ENCODE data around the gene HK1.
"Not testable (repeated sequence)": the region's sequence is repeated elsewhere in the genome, so short reads cannot be mapped to it uniquely, and the experiment has no call there.

The HK1 gene

DNA sequence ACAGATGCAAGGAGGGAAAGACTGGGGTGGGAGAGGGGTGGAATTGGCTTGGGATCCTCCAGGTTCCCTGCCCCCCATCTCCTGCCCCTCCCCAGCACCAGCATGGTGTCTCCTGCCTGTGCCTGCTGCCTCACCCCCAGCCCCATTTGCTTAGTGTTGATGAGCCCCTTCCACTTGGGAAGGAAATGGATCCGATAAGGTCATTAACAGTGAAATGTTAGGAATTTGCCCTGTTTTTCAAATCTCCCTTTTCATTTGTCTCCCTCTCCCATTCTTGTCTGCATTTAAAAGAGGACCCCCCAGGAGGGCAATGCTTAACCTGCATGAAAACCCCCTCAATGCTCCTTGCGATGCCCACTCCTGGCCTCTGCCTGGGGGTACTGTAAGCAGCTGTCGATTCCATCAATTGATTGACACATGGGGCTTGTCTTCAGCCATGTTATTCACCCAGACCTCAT is 51.5 kb downstream of the HK1 start:
- DNase-seq = no peak

DNA sequence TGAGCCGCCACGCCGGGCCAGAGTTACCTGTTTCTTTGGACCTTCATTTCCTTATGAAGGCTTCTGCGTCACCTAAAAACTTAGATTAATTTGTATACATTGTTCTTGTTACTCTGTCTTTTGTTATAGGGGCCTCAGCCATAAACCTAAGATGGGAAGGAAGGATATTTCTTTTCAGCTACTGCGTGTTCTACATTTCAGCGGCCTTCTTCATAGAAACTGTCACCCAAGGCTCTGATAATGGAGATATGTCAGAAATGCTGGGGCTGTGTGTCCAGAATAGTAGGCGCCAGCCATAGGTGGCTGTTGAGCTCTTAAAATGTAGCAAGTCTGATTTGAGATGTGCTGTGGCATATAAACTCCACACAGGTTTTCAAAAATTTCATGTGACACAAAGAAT is 52.9 kb downstream of the HK1 start:
- DNase-seq = no peak

DNA sequence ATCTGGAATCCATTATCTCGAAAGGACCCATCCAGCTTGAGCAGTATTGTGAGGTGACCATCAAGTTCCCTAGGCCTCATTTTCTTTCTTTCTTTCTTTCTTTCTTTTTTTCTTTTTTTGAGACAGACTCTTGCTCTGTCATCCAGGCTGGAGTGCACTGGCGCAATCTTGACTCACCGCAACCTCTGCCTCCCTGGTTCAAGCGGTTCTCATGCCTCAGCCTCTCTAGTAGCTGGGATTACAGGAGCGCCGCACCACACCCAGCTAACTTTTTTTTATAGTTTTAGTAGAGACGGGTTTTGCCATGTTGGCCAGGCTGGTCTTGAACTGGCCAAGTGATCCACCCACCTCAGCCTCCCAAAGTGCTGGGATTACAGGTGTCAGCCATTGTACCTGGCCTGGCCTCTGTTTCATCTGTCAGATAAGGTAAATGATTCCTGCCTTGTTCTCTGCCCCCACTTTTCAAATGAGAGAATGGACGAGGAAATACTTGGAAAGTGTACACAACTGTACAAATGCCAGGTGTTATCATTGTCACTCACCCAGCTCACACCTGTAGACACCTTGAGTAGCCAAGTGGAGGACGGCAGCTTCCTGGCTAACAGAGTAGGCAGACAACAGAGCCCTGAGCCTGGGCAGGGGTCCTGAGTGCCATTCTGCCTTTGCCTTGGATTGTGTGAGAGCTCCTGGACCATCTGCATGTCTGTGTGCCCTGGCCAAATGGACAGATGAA is 54.1 kb downstream of the HK1 start:
- no peak for DNase-seq

DNA sequence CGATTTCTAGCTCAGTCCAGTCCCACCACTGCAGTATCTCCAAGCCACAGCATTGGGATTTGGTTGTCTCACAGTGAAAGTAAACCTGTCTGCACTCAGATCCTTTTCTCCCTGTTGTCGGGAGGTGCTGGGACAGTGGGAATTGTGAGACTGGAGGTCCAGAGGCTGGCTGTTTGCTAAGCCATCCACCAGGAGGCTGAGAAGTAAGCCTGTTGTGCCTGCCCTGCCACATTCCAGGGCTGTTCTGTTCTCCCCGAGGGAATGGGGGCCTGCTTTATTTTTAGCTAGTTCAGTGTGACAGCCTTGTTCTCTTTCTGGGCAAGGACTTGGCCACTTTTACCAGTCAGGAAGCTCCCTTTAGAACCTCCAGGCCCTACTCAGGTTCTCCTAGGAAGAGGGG is 54.9 kb downstream of the HK1 start:
- DNase-seq = no peak

DNA sequence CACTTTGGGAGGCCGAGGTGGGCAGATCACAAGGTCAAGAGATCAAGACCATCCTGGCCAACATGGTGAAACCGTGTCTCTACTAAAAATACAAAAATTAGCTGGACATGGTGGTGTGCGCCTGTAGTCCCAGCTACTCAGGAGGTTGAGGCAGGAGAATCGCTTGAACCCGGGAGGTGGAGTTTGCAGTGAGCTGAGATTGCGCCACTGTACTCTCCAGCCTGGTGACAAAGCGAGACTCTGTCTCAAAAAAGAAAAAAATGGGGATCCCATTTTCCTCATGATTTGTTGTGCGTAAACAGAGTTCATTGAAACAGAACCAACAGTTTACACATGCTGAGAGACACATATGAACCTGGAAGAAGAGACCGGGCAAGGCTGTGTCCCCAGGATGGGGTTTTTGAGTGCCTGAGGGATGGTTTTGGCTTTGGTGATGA is 55.6 kb downstream of the HK1 start:
- not testable (repeated sequence) for DNase-seq

DNA sequence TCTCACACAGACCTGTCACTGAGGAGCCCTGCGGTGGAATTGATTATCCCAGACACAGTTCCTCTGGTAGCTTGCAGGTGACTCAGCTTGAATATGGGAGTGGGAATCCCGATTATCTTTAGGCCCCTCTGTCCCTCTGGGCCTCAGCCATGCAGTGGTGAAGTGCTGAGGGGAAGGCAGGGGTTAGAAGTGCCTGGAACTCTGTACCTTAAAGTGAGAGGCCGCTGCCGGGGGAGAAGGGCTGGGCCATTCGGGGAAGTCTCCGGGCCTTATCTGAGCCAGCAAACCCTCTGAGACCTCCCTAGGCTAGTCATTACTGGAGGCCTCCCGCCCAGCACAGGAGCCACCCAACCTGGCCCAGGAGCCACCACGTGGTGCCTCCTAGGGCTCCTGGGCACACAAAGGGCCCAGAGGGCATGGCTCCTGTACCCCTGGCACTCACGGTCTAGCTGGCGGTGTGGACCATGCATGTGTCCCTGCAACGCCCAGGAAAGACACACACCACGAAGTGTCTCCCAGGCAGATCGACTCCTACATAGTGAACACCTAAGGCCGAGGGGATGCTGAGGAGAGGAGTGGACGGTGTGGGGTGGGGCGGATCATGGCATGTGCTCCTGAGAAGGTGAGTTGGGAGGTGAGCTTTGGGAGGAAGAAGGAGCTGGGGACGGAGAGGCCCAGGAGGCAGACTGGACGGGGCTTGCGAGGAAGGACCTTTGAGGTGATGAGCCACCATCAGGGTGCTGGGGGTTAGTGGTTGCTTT is 56.2 kb downstream of the HK1 start:
- DNase-seq = no peak

DNA sequence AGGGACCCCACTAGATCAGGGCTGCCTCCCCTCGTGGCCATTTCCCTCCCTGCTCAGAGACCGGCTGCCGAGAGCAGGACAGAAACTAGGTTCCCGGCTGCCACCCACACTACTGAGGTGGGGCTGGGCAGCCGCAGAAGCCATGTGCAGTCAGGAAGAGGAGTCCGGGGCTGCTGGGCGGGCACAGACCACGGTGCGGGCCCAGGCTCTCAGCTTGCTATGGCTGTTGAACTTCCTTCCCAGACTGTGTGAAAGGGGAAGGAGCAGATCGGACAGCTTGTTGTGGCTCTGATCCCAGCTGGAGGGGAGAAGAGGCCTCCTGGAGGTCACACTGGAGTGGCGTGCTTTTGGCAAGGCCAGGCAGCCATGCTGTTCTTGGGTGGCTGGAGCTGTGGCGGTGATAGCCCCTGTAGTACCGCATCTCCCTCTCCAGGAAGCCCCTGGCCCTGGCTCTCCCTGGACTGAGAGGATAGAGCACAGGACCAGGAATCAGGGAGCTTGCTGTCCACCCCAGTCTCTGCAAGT is 56.8 kb downstream of the HK1 start:
- no peak for DNase-seq

DNA sequence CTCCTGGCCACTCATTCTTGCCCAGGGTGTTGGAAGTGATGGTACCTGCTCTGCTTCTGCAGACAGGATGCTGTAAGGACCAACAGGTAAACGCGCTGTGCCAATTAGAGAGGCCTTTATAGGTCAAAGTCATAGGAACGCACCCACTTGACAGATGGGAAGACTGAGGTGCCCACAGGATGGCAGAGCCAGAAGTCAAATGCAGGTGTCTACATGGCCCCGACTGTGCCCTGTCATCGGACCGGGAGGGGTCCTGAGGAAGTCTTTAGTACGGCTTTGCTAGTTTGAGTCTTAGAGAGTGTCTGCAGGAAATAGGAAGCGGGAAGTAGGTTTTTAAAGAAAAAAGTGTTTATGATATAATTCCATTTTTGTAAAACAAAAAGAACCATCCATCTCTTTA is 57.3 kb downstream of the HK1 start:
- DNase-seq = no peak

DNA sequence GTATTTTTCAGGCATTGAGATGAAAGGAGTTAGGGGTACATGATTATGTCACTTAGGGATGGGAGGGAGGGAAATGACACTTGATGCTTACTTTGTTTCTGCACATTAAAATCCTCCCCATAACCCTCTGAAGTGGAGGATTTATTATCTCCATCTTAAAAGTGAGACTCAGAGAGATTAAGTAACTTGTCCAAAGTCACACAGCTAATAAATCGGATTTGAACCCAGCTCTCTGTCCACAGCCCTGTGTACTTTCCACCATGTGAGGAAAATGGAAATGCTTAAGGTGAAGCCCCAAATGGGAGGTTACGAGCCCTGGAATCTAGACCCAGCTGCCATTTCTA is 58.6 kb downstream of the HK1 start:
- no peak for DNase-seq

DNA sequence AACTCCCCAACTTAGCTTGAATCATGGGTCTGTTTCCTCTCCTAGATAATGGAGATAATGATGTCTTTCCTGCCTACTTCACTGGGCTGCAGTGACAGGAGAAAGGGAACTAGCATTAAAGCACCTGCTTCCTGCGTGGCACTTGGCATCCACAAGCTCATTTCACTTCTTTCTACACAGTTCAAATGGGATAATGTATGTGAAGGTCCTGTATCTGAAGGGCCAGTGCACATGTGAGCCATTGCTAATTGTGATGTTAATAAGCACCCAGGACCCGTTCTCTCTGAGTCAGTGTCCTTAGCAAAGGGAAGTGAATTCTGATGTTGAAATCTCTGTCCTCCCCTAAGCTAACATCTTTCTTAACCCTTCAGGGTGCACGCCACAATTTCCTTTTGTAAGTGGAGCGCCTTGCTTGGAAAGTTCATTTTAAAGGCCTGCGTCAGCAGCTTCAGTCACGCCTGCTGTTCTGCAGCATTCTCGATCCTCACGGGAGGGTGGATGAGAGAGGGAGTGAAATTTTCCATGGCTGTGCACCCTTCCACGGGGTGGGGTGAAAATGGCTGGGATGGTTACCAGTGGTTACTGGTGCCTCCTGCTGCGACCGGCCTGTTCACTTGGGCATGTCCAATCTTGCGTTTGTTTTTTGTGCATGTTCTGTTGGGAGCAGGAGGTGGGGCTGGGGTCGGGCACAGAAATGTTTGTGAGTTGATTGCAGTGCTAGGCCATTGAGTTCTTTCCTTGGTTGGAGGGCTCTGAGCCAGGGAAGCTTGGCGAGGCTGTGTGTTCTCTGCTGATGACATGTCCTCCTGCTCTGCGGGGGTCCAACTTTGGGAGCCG is 59.2 kb downstream of the HK1 start:
- peak; percentile 67 for DNase-seq

DNA sequence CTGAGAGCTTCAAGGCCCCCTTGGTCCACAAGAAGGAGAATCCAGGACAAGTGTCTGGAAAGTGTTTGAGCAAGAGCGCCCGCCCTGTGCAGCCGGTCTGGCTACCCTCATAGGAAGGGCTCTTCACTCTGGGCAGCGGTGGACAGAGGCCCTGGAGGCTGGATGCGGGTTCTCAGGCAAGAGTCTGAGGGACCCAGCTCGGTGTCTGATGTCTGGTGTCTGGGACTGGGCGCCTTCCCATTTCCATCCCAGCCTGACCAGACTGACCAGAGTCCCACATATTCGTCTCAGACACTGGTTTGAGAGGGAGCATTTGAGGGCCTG is 59.8 kb downstream of the HK1 start:
- no peak for DNase-seq

DNA sequence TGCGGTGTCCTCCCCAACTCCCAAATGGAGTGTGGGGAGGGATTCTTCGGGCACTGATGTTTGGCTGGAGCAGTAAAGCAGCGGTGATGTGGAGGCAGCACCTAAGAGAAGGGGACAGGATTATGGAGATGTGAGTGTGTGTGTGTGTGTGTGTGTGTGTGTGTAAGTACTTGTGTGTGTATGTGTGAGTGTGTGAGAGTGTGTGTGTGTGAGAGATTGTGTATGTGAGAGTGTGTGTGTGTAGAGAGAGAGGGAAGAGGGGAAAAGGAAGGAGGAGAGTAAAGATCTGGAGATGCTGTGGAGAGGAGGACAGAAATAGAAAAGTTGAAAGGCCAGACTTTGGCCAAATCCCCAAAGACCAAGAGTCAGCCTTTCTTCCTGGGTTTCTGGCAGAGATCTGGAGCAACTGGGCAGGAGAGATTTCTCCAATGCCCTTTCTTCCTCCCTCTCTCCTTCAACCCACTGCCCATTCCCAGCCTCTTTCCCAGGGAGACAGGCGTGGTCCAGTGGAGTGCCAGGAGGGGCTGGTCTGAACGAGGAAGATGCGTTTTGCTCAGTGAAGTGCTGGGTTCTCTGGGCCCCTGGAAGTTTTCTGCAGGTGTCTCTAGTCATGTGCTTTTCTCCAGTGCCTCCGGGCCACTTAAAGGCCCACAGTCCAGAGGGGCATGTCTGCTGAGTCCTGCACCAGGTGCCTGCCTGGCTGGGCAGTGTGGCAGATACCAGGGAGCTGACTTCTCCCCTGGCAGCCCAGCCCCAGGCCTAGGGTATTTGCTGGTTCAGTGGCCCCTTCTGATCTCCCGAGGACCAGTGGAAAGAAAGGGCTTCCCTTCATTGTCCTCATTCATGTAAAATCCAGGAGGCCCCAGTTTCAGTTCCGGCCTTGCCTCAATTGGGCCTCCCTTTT is 60.5 kb downstream of the HK1 start:
- DNase-seq = no peak

DNA sequence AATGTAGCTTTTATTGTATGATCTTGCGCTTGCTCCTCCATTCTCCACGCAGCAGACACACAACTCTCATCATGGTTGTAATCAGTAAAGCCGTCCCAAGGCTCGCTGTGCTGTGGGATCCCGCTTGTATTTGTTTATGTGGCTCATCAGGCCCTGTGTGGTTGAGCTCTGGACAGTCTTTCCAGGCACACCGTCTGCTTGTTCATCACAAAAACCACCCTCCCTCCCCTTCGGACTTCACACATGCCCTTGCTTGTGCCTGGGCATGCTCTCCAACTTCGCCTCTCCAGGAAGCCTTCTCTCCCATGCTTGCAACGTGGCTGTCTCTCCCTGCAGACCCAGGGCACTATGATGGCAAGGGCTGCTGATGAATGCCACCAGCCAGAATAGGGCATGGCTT is 62.4 kb downstream of the HK1 start:
- no peak for DNase-seq

DNA sequence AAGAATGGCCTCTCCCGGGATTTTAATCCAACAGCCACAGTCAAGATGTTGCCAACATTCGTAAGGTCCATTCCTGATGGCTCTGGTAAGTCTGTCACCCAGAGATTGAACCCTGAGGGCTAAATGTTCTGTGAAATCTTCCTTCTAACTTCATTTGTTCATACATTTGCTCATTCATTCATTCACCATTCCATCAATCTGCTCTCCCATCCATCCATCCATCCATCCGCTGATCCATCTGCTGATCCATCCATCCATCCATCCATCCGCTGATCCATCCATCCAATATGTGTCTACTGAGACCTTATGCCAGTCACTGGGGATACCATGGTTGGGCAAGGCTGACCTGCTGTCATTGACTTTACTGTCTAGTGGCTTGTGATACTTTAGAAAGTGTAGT is 65.6 kb downstream of the HK1 start:
- DNase-seq = no peak

DNA sequence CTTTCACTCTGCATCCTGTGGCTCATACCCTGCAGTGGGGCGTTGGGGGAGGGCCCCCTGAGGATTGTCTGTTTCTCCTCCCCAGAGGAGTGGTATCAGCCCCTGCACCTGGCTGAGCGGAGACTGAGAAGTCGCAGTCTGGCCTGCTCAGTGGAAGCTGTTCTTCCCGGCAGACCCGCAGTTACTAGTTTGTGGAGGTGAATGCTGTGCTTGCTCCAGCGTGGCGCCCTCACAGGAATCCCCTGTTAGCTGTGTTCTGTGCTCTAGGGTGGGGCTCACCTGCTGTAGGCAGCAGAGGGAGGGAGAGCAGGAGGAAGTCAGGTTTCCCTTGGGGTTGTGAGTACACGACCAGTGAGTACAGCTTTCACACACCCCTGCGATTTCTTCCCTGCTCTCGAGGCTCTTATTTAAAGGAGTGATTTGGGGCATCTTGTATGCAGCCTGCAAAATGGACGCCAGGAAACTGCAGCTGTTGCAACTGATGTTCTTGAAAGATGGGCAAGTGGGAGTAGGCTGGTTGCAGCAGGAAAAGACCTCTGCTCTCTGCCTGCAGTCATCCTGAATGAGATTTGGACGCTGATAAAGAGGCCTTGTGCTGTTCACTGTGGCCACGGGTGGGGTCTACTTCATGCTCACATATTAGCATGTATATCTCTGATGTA is 66.4 kb downstream of the HK1 start:
- no peak for DNase-seq

DNA sequence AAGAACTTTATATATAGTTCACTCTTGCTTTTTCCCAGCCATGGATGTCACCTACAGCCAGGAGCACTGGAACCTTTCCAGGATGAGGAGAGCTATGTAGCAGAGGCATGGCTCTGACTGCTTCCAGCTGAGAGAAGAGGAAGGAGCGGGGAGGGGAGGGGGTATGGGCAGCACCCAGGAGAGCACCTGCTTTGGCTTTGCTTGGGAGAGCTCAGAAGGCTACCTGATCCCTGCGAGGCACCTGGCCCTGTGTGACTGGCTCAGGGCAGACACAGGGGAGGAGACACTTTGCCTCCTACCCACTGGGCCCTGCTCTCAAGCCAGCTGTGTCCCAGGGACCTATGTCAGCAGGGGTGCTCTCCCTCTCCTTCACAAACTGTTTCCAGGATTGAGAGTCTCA is 67.1 kb downstream of the HK1 start:
- no peak for DNase-seq

DNA sequence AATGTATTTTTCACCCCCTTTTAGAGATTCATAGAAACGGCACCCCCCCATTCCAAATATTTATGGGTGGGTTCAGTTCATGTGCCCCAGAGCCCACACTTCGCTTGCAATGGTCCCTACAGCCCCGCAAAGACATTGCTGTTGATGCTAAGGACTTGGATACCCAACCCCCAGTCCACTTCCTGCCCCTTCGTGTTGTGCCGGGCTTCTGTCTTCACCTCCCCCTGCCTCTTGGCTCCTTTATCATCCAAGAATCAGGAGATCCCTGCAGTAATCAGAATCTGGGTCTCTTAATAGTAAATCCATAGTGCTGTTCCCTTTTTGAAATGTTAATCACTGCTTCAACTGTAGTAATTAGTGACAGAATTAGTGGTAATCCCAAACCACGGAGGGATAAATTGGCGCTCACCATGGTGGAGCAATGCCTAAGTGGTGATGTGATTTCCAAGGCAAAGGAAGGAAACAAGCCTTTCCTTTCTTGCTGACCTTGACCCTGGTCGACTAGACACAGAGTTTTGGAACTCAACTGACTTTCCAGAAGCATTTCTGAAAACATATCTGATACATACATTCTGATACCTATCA is 67.7 kb downstream of the HK1 start:
- DNase-seq = no peak

DNA sequence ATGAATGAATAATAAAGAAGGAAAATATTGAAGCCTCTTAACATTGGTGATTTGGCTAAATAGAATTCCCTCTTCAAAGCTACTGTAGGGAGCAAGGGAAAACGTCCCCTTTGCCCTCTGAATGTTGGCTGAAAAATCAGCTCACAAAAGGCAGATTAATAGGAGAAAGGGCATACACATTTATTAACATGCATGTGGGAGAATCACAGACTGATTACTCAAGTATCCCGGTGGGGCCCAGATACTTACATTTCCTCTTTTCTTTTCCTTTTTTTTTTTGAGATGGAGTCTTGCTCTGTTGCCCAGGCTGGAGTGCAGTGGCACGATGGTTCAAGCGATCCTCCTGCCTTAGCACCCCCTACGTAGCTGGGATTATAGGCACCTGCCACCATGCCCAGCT is 68.5 kb downstream of the HK1 start:
- no peak for DNase-seq

DNA sequence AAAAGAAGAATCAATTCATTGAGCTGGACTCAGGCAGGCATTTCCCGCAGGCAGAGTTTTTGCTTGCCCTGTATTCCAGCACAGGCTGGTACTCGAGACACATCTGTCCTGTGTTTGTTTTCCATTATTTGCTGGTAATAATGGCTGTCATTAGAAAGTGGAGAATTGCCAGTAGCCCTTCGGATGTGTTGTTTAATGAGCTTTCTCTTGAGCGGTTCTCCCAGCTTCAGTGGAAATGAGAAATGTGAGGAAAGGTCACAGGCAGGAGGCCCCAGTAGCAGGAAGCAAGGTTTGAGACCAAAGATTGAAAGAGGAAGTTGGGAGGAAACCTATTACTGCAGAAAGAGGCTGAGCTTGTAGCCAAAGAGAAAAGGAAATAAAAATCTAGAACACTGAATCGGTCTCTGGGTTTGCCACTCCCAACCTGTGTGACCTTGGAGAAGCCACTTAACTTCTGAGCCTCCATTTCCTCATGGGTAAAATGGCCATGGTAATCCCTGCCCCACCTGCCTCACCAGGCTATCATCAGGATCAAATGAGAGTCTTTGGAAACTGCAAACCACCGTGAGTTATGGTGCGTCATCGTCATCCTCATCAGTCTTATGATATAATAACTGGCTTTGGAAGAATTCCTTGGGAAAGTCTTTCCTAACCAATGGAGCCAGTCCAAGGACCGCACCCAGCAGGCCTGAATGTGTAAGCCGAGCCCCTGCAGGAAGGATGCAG is 70.7 kb downstream of the HK1 start:
- peak; percentile 41 for DNase-seq

DNA sequence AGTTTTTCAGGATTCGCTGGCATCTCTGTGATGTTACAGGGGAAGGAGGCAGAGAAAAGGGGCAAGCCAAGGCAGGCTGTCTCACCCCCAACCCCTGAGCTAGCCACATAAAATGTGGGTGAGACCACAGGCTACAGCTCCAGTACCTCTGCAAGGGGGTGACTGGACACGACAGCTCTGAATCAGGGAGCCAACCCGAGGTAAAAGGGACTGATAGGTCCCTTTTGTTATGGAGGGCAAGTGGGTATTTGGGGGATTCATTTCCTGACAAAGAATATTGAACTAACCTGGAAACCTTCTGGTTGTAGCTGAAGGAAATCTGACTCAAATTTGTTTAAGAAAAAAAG is 71.2 kb downstream of the HK1 start:
- DNase-seq = no peak

DNA sequence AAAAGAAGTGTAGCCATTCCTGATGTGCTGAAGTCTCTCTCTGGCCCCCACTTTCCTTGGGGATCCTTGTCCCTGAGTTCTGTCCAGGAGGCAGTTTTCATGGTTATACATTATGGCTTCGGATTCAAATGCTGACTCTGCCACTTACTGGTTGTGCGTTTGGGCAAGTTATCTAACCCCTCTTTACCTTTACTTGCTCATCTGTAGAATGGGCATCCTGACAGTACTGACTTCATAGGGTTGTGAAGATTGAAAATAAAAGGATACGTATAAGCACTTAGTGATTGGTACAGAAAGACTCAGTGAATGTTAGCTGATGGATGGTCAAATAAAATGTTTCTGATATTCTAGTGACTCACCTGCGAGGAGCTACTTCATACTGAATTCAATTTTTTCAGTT is 73.3 kb downstream of the HK1 start:
- DNase-seq = no peak

All from NCI-H446 treated with DMSO at 0.1 percent for 48 hours (cell line).